Nephron (organoid): ENCODE data around the gene PSIP1.
"Not testable (repeated sequence)": the region's sequence is repeated elsewhere in the genome, so short reads cannot be mapped to it uniquely, and the experiment has no call there.

Source experiments
- H3K27ac Mint-ChIP-seq, 3 experiments: 2 replicates each; pipeline ENCODE4 v1.8.0; 2020; ENCODE audit warnings: mixed read lengths in 3 of 3, mild to moderate bottlenecking in 2 of 3, moderate library complexity in 1 of 3
- H3K27me3 Mint-ChIP-seq: 2 replicates; pipeline ENCODE4 v1.8.0; 2021; ENCODE audit warnings: low read depth, mild to moderate bottlenecking, moderate library complexity, mixed read lengths
- H3K36me3 Mint-ChIP-seq: 2 replicates; pipeline ENCODE4 v1.8.0; 2020; ENCODE audit warnings: low read depth, mixed read lengths
- H3K4me1 Mint-ChIP-seq: 2 replicates; pipeline ENCODE4 v1.8.0; 2020; ENCODE audit warnings: mixed read lengths
- H3K4me3 Mint-ChIP-seq, 3 experiments: 2 replicates each; pipeline ENCODE4 v1.8.0; 2020; ENCODE audit warnings: mild to moderate bottlenecking in 3 of 3, mixed read lengths in 3 of 3, moderate library complexity in 2 of 3
- H3K9me3 Mint-ChIP-seq: 2 replicates; pipeline ENCODE4 v1.8.0; 2020; ENCODE audit warnings: mixed read lengths
- TF ChIP-seq, protein P1 (sequence below), 3 experiments: fragments of 200-600 bp; sonication (generic); IDR thresholded peaks; one replicate each; pipeline ENCODE4 v1.5.0; 2021; ENCODE audit warnings: antibody characterized with exemption in 3 of 3; ENCODE audit not compliant: unreplicated experiment in 3 of 3

PSIP1 gene

DNA sequence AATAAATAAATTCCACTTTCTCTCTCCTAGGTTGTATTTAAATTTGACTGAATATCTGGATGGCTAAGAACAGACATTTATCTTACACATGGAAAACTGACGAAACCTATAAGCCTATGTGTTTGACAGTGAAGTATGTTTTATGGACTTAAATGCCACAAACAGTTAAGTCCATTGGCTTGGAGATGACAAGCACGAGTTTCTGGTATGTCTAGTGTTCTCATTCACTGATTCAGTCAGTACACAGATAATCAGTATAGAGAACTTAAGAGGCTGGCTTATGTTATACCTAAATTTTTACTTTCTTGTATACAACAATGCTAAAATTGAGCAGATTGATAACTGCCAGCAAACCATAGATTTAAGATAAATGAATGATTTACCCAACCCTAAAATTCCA, 49.2 kb downstream of the PSIP1 start:
- Mint-ChIP-seq H3K9me3 (no peaks in the 10 kb centered on the region), H3K36me3 (peaks cover 83% of the 10 kb centered on the region), H3K4me1 (no peaks in the 10 kb centered on the region), H3K27me3 (no peaks in the 10 kb centered on the region), H3K4me3 (no peak overlapping the region), H3K27ac (no peak overlapping the region)
- TF ChIP-seq, protein P1, sequence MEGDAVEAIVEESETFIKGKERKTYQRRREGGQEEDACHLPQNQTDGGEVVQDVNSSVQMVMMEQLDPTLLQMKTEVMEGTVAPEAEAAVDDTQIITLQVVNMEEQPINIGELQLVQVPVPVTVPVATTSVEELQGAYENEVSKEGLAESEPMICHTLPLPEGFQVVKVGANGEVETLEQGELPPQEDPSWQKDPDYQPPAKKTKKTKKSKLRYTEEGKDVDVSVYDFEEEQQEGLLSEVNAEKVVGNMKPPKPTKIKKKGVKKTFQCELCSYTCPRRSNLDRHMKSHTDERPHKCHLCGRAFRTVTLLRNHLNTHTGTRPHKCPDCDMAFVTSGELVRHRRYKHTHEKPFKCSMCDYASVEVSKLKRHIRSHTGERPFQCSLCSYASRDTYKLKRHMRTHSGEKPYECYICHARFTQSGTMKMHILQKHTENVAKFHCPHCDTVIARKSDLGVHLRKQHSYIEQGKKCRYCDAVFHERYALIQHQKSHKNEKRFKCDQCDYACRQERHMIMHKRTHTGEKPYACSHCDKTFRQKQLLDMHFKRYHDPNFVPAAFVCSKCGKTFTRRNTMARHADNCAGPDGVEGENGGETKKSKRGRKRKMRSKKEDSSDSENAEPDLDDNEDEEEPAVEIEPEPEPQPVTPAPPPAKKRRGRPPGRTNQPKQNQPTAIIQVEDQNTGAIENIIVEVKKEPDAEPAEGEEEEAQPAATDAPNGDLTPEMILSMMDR (IDR thresholded peaks at IDR 0.05; ENCODE audit: unreplicated experiment in 3 of 3) = no peak

DNA sequence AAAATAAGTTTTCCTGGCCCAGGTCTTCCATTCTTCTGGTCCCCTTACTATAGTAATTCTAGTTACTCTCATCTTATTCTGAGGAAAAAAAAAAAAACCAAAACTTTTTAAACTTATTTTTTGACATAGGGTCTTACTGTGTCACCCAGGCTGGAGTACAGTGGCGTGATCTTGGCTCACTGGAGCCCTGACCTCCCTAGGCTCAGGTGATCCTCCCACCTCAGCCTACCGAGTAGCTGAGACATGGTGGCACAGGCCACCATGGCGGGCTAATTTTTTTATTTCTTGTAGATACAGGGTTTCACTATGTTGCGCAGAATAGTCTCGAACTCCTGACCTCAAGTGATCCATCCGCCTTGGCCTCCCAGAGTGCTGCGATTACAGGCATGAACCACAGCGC, 49.7 kb downstream of the PSIP1 start:
- Mint-ChIP-seq H3K9me3 (no peaks in the 10 kb centered on the region), H3K36me3 (peaks cover 83% of the 10 kb centered on the region), H3K4me1 (no peaks in the 10 kb centered on the region), H3K27ac (no peak overlapping the region), H3K4me3 (no peak overlapping the region), H3K27me3 (no peaks in the 10 kb centered on the region)
- TF ChIP-seq, protein P1 (IDR thresholded peaks at IDR 0.05; ENCODE audit: unreplicated experiment in 3 of 3) = no peak

DNA sequence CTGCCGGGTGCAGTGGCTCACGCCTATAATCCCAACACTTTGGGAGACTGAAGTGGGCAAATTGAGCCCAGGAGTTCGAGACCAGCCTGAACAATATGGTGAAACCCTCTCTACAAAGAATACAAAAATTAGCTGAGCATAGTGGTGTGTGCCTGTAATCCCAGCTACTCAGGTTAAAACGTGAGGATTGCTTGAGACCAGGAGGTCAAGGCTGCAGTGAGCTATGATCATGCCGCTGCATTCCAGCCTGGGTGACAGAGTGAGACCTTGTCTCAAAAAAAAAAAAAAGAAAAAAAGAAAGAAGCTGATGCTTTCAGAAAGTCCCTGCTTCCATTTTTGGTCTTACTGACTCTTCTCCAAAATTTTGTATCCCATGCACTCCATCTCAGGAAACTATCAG, 56.8 kb downstream of the PSIP1 start:
- peaks cover 3% of the 10 kb centered on the region for H3K27me3 Mint-ChIP-seq
- H3K4me1 Mint-ChIP-seq = no peaks in the 10 kb centered on the region

DNA sequence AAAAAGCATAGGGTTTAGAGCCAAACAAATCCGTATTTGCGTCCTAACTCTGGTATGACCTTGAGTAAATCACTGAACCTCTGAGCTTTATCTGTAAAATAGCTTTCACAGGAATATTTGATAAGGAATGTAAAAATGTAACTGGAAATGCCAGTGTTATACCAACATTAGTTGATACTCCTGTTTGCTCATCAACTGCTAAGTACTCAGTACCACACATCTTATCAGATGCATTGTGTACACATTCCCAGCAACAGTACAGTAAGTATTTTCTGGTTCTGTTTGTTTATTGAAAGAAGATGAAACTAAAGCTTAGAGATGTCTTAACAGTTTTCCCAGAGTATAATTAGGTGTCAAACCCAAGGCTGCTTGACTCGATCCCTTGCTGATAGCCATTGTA, 66.6 kb downstream of the PSIP1 start:
- TF ChIP-seq, protein P1 (IDR thresholded peaks at IDR 0.05; ENCODE audit: unreplicated experiment in 3 of 3) = no peak
- Mint-ChIP-seq H3K27me3 (no peaks in the 10 kb centered on the region), H3K9me3 (peaks cover 25% of the 10 kb centered on the region), H3K4me1 (no peaks in the 10 kb centered on the region), H3K4me3 (no peak overlapping the region), H3K27ac (no peak overlapping the region), H3K36me3 (peaks cover 88% of the 10 kb centered on the region)

More for the DNA sequence above, 56.8 kb downstream of the PSIP1 start:
- no peak overlapping the region for H3K4me3 Mint-ChIP-seq
- no peaks in the 10 kb centered on the region for H3K9me3 Mint-ChIP-seq
- H3K27ac Mint-ChIP-seq = no peak overlapping the region
- TF ChIP-seq, protein P1 (IDR thresholded peaks at IDR 0.05; ENCODE audit: unreplicated experiment in 3 of 3) = no peak
- peaks cover 79% of the 10 kb centered on the region for H3K36me3 Mint-ChIP-seq

DNA sequence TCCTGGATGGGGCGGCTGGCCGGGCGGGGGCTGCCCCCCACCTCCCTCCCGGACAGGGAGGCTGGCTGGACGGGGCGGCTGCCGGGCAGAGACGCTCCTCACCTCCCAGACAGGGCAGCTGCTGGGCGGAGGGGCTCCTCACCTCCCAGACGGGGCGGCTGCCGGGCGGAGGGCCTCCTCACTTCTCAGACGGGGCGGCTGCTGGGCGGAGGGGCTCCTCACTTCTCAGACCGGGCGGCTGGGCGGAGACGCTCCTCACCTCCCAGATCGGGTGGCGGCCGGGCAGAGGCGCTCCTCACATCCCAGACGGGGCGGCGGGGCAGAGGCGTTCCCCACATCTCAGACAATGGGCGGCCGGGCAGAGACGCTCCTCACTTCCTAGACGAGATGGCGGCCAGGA, 68.5 kb downstream of the PSIP1 start:
- H3K4me1 Mint-ChIP-seq, H3K4me3 Mint-ChIP-seq, H3K27ac Mint-ChIP-seq, H3K27me3 Mint-ChIP-seq: not testable (repeated sequence)
- H3K9me3 Mint-ChIP-seq = peaks cover 34% of the 10 kb centered on the region
- H3K36me3 Mint-ChIP-seq = peaks cover 91% of the 10 kb centered on the region

DNA sequence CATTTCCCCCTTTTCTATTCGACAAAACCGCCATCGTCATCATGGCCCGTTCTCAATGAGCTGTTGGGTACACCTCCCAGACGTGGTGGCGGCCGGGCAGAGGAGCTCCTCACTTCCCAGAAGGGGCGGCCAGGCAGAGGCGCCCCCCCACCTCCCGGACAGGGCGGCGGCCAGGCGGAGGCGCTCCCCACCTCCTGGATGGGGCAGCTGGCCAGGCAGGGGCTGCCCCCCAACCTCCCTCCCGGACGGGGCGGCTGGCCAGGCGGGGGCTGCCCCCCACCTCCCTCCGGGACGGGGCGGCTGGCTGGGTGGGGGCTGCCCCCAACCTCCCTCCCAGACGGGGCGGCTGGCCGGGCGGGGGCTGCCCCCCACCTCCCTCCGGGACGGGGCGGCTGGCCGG, 68.9 kb downstream of the PSIP1 start:
- Mint-ChIP-seq H3K36me3 (peaks cover 93% of the 10 kb centered on the region), H3K9me3 (peaks cover 34% of the 10 kb centered on the region)
- H3K27me3 Mint-ChIP-seq, H3K4me1 Mint-ChIP-seq, H3K4me3 Mint-ChIP-seq, H3K27ac Mint-ChIP-seq: not testable (repeated sequence)

DNA sequence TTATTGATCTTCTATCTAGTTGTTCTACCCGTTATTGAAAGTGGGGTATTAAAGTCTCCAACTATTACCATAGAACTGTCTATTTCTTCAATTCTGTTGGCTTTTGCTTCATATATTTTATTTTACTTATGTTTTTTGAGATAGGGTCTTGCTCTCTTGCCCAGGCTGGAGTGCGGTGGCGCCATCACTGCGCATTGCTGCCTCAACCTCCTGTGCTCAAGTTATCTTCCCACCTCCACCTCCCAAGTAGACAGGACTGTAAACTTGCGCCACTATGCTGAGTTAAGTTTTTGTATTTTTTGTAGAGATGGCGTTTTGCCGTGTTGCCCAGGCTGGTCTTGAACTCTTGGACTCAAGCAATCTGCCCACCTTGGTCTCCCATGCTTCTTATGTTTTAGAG, 71.9 kb downstream of the PSIP1 start:
- Mint-ChIP-seq H3K27ac (no peak overlapping the region), H3K4me3 (no peak overlapping the region), H3K4me1 (no peaks in the 10 kb centered on the region), H3K27me3 (no peaks in the 10 kb centered on the region), H3K9me3 (peaks cover 38% of the 10 kb centered on the region), H3K36me3 (peaks cover 90% of the 10 kb centered on the region)
- TF ChIP-seq, protein P1 (IDR thresholded peaks at IDR 0.05; ENCODE audit: unreplicated experiment in 3 of 3) = no peak
